ENCODE data around the gene UGT1A3.

The UGT1A3 gene

GRCh38 chr2:233760043-233760442 lies 31.2 kb downstream of the UGT1A3 start, which contains the start of gene UGT1A1:
UGT1A1 (plus strand) TSS chr2:233760270; CDS start chr2:233760288, 18 bp downstream.
- DNase-seq: no peak

GRCh38 chr2:233761040-233761769 lies 32.4 kb downstream of the UGT1A3 start:
- DNase-seq: no peak

GRCh38 chr2:233764264-233764663 lies 35.4 kb downstream of the UGT1A3 start:
- DNase-seq: no peak

GRCh38 chr2:233764761-233765160 lies 35.9 kb downstream of the UGT1A3 start:
- DNase-seq: no peak

- no peak for DNase-seq
Measured at GRCh38 chr2:233766416-233766815, 37.6 kb downstream of the UGT1A3 start.

GRCh38 chr2:233768076-233768475 lies 39.2 kb downstream of the UGT1A3 start:
- DNase-seq: no peak

GRCh38 chr2:233769260-233769659 lies 40.4 kb downstream of the UGT1A3 start:
- no peak for DNase-seq

- no peak for DNase-seq
Measured at GRCh38 chr2:233772153-233772552, 43.3 kb downstream of the UGT1A3 start.

GRCh38 chr2:233772583-233772982 lies 43.7 kb downstream of the UGT1A3 start:
- no peak for DNase-seq

GRCh38 chr2:233773854-233774253 lies 45.0 kb downstream of the UGT1A3 start:
- DNase-seq: no peak

- DNase-seq: no peak
Measured at GRCh38 chr2:233775414-233775813, 46.6 kb downstream of the UGT1A3 start.

- no peak for DNase-seq
Measured at GRCh38 chr2:233778030-233778429, 49.2 kb downstream of the UGT1A3 start, which contains the start of gene MROH2A. MROH2A (plus strand) TSS chr2:233778330; CDS start chr2:233779359, 1,029 bp downstream.

GRCh38 chr2:233779722-233780121 lies 50.9 kb downstream of the UGT1A3 start:
- DNase-seq: no peak

GRCh38 chr2:233780771-233781170 lies 51.9 kb downstream of the UGT1A3 start:
- no peak for DNase-seq

GRCh38 chr2:233789554-233789953 lies 60.7 kb downstream of the UGT1A3 start:
- no peak for DNase-seq

- DNase-seq: no peak
Measured at GRCh38 chr2:233791151-233791882, 62.5 kb downstream of the UGT1A3 start.

GRCh38 chr2:233791883-233792329 lies 63.1 kb downstream of the UGT1A3 start:
- no peak for DNase-seq

GRCh38 chr2:233792720-233793119 lies 63.9 kb downstream of the UGT1A3 start:
- DNase-seq: no peak

GRCh38 chr2:233793465-233794127 lies 64.8 kb downstream of the UGT1A3 start:
- DNase-seq: no peak

- no peak for DNase-seq
Measured at GRCh38 chr2:233794128-233794658, 65.4 kb downstream of the UGT1A3 start.

GRCh38 chr2:233795735-233796171 lies 66.9 kb downstream of the UGT1A3 start:
- DNase-seq: no peak

GRCh38 chr2:233796254-233796653 lies 67.4 kb downstream of the UGT1A3 start:
- no peak for DNase-seq
